ENCODE data around the gene PIEZO1. TPM values are rescaled to one million over a fixed set of nuclear protein-coding genes. Genes with fewer than 3 reads are reported as not detected.
A peak's percentile ranks its signal among the peaks of the same experiment; 100 is the strongest.

PIEZO1 gene
- total and polyA plus RNA-seq, 9 of the 15 experiments (the other 6 are each of a cell fraction or from before 2014, with no cell fraction given) = 3.6 to 432 (median 131) TPM

DNA sequence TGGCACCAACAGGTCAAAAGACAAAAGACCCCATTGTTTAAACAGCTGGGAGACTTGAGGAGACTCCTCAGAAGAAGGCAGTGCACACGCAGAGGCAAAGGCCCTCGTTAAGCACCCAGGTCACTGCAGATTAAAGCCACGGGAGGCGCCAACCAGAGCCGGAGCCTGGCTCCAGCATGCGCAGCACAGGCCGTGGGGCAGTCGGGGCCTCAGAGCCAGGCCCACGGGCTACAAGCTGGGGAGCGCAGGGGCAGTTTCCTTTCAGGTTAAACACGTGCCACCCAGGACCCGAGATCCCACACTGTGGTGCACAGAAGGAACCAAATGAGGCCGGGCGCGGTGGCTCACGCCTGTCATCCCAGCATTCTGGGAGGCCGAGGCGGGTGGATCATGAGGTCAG, 9.2 kb downstream of the PIEZO1 start:
- no TSS peak for BruUV-seq (replicated peaks)
- ChIA-PET CTCF (ENCODE audit: low intra/inter-chr PET ratio) (no interaction called here), POLR2A (interaction anchor here (0.9 to 1.8 kb wide), 3 partner anchors 9 to 17 kb away, joined by 4 to 8 read pairs (median 5); partner anchors contain the start of gene PIEZO1)
- FAIRE-seq (no peak), ATAC-seq (no peak), DNase-seq (ENCODE audit: extremely low read depth in 1 of 4, low spot score in 3 of 4) (no peak)
- H3K9me1 ChIP-seq (ENCODE audit: control insufficient read depth, insufficient read depth, low read length) = no peaks in the 10 kb centered on the region
- no peak overlapping the region for H2AFZ ChIP-seq (ENCODE audit: low read depth, low read length)
- no peak for TF ChIP-seq NFE2L1 (tag; IDR thresholded peaks at IDR 0.05; ENCODE audit: borderline replicate concordance, low read depth)
- TF ChIP-seq, protein P1, sequence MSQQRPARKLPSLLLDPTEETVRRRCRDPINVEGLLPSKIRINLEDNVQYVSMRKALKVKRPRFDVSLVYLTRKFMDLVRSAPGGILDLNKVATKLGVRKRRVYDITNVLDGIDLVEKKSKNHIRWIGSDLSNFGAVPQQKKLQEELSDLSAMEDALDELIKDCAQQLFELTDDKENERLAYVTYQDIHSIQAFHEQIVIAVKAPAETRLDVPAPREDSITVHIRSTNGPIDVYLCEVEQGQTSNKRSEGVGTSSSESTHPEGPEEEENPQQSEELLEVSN (IDR thresholded peaks at IDR 0.05; ENCODE audit: borderline replicate concordance in 1 of 2, extremely low read depth in 1 of 2, insufficient read depth in 1 of 2, insufficient read length in 1 of 2, low read depth in 1 of 2, low read length in 1 of 2, poor library complexity in 1 of 2, severe bottlenecking in 1 of 2) = peak in 1 of 2 experiments; percentile 28
- TF ChIP-seq, protein P2, sequence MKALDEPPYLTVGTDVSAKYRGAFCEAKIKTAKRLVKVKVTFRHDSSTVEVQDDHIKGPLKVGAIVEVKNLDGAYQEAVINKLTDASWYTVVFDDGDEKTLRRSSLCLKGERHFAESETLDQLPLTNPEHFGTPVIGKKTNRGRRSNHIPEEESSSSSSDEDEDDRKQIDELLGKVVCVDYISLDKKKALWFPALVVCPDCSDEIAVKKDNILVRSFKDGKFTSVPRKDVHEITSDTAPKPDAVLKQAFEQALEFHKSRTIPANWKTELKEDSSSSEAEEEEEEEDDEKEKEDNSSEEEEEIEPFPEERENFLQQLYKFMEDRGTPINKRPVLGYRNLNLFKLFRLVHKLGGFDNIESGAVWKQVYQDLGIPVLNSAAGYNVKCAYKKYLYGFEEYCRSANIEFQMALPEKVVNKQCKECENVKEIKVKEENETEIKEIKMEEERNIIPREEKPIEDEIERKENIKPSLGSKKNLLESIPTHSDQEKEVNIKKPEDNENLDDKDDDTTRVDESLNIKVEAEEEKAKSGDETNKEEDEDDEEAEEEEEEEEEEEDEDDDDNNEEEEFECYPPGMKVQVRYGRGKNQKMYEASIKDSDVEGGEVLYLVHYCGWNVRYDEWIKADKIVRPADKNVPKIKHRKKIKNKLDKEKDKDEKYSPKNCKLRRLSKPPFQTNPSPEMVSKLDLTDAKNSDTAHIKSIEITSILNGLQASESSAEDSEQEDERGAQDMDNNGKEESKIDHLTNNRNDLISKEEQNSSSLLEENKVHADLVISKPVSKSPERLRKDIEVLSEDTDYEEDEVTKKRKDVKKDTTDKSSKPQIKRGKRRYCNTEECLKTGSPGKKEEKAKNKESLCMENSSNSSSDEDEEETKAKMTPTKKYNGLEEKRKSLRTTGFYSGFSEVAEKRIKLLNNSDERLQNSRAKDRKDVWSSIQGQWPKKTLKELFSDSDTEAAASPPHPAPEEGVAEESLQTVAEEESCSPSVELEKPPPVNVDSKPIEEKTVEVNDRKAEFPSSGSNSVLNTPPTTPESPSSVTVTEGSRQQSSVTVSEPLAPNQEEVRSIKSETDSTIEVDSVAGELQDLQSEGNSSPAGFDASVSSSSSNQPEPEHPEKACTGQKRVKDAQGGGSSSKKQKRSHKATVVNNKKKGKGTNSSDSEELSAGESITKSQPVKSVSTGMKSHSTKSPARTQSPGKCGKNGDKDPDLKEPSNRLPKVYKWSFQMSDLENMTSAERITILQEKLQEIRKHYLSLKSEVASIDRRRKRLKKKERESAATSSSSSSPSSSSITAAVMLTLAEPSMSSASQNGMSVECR (CRISPR knock-in tag; IDR thresholded peaks at IDR 0.05) = no peak
- TF ChIP-seq KLF16 (IDR thresholded peaks at IDR 0.05) = no peak
- no peak for TF ChIP-seq KAT7 (CRISPR knock-in tag; IDR thresholded peaks at IDR 0.05; ENCODE audit: borderline replicate concordance)
- TF ChIP-seq POLR2G (IDR thresholded peaks at IDR 0.05; ENCODE audit: low read depth, low read length) = peak; percentile 71; the same call in 1 of the 2 replicates
- TF ChIP-seq ARNT (IDR thresholded peaks at IDR 0.05) = no peak
- TF ChIP-seq SUPT5H (IDR thresholded peaks at IDR 0.05) = 0 out of 2 replicates have a peak, but pooled peaks have one; percentile 1
- TF ChIP-seq, protein P3, sequence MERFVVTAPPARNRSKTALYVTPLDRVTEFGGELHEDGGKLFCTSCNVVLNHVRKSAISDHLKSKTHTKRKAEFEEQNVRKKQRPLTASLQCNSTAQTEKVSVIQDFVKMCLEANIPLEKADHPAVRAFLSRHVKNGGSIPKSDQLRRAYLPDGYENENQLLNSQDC (CRISPR knock-in tag; IDR thresholded peaks at IDR 0.05) = no peak
- no peak overlapping the region for H3K4me2 ChIP-seq (ENCODE audit: insufficient read depth, low read length)
- no peaks in the 10 kb centered on the region for H3K27me3 ChIP-seq (ENCODE audit: control insufficient read depth in 2 of 2, insufficient read depth in 2 of 2, low read length in 2 of 2)
- intact Hi-C loops (cut with micrococcal nuclease) = loop anchor here (2.0 kb wide), 1 partner anchor 25 kb away; no protein-coding TSS in a partner anchor
- peaks cover 63 to 99% of the 10 kb centered on the region in 2 experiments for H3K4me1 ChIP-seq (replicated peaks in 1 of 2; ENCODE audit: control insufficient read depth in 2 of 2, insufficient read depth in 2 of 2, low read length in 2 of 2)
- H3K9ac ChIP-seq (ENCODE audit: insufficient read depth in 1 of 2, low read depth in 2 of 2, low read length in 2 of 2) = peak overlapping the region in 1 of 2 experiments; percentile 11; a peak in 1 of 4 replicates
- H3K36me3 ChIP-seq (ENCODE audit: control insufficient read depth, insufficient read depth, low read length) = peaks cover 73% of the 10 kb centered on the region
- WGBS (ENCODE audit: insufficient coverage, low coverage, missing lambda C conversion rate) = 87% methylated on average over 17 of the region's 18 CpGs
- H4K20me1 ChIP-seq (replicated peaks; ENCODE audit: control insufficient read depth, insufficient read depth, low read length) = peaks cover 8% of the 10 kb centered on the region
- H3K79me2 ChIP-seq (ENCODE audit: control insufficient read depth, insufficient read depth, low read length) = peaks cover 99% of the 10 kb centered on the region
- no peaks in the 10 kb centered on the region for H3K9me3 ChIP-seq (replicated peaks; ENCODE audit: control insufficient read depth, insufficient read depth, low read depth, low read length)
- no peak overlapping the region for H3K4me3 ChIP-seq
- in situ Hi-C loops (cut with MboI) = no loop called here
- H3K27ac ChIP-seq (ENCODE audit: extremely low read depth, low read depth, low read length) = peak overlapping the region; percentile 21; the same call in 1 of the 3 replicates
